K562 (cell line): Measurements from ENCODE around the gene MAGI2. TPM values are rescaled to one million over a fixed set of nuclear protein-coding genes. Genes with fewer than 3 reads are reported as not detected.

ENCODE experiments used
- ATAC-seq: fragments of 200-7000 bp; cut with Tn5 transposase; 3 replicates; pipeline ENCODE4 v1.9.1; 2020; ENCODE audit warnings: moderate library complexity
- BruUV-seq: library from RNA; stranded (reverse); fragments of 400-500 nt; replicated peaks from 2 replicates; lab custom pipeline; 2021; lab: Mats Ljungman, UMichigan
- CTCF ChIA-PET: fragments of 300-600 bp; formaldehyde crosslinking; extraction: SDS; loops from one replicate; lab custom pipeline; 2021; ENCODE audit warnings: low intra/inter-chr PET ratio; lab: Yijun Ruan, JAX
- POLR2A ChIA-PET: fragments of 300-600, 350-650 bp; sonication (Branson Sonifier 250); formaldehyde crosslinking; extraction: SDS; loops from one replicate; lab custom pipeline; 2021; ENCODE audit warnings: antibody characterized with exemption, inconsistent platforms; lab: Yijun Ruan, JAX
- DNase-seq, 4 experiments: peaks; one replicate each; pipeline versions ENCODE4 v3.0.0 to v3.0.0-alpha.2; 2011 to 2018; ENCODE audit warnings: low spot score in 3 of 4, mixed read lengths in 3 of 4; ENCODE audit errors: extremely low read depth in 1 of 4
- FAIRE-seq: peaks from 2 replicates; lab custom pipeline; 2011; peaks lifted over from hg19 to GRCh38; lab: Jason Lieb, UNC
- H2AFZ ChIP-seq: 2 replicates; pipeline ENCODE4 v1.6.0; 2011; ENCODE audit warnings: low read depth, low read length, control low read depth, inconsistent platforms
- H3K27ac ChIP-seq: fragments of 200-600 bp; 3 replicates; pipeline ENCODE4 v1.8.0; 2011; ENCODE audit warnings: low read depth, mild to moderate bottlenecking, control low read depth, inconsistent platforms, low read length, moderate library complexity, mixed read lengths; ENCODE audit errors: extremely low read depth
- H3K27me3 ChIP-seq, 2 experiments: fragments of 300-600 bp in 1 of 2; 2 replicates in 1 of 2; 3 replicates in 1 of 2; pipeline versions ENCODE4 v1.6.0 to v1.8.0; 2011; ENCODE audit warnings: inconsistent platforms in 2 of 2, low read length in 2 of 2, mild to moderate bottlenecking in 1 of 2, mixed read lengths in 1 of 2, moderate library complexity in 1 of 2; ENCODE audit not compliant: control insufficient read depth in 2 of 2, insufficient read depth in 2 of 2
- H3K36me3 ChIP-seq: fragments of 300-600 bp; 3 replicates; pipeline ENCODE4 v1.8.0; 2011; ENCODE audit warnings: mild to moderate bottlenecking, low read length, inconsistent platforms; ENCODE audit not compliant: control insufficient read depth, insufficient read depth
- H3K4me1 ChIP-seq, 2 experiments: fragments of 200-600 bp in 1 of 2; replicated peaks in 1 of 2; 2 replicates in 1 of 2; 3 replicates in 1 of 2; pipeline versions ENCODE4 v1.5.1 to v1.8.0; 2011; ENCODE audit warnings: inconsistent platforms in 2 of 2, low read length in 2 of 2, mild to moderate bottlenecking in 1 of 2, mixed read lengths in 1 of 2, moderate library complexity in 1 of 2; ENCODE audit not compliant: control insufficient read depth in 2 of 2, insufficient read depth in 2 of 2
- H3K4me2 ChIP-seq: 2 replicates; pipeline ENCODE4 v1.6.1; 2011; ENCODE audit warnings: low read length, control low read depth, inconsistent platforms, mixed read lengths; ENCODE audit not compliant: insufficient read depth
- H3K4me3 ChIP-seq: fragments of 200-600 bp; sonication (generic), shearing (Covaris generic); 2 replicates; pipeline ENCODE4 v1.5.1; 2016; ENCODE audit warnings: control low read depth, inconsistent platforms
- H3K79me2 ChIP-seq: fragments of 200-600 bp; 3 replicates; pipeline ENCODE4 v1.8.0; 2011; ENCODE audit warnings: low read length, inconsistent platforms; ENCODE audit not compliant: control insufficient read depth, insufficient read depth
- H3K9ac ChIP-seq, 2 experiments: 2 replicates each; pipeline versions ENCODE4 v1.6.0 to v1.6.1; 2011; ENCODE audit warnings: low read depth in 2 of 2, low read length in 2 of 2, control low read depth in 1 of 2, inconsistent platforms in 1 of 2, mild to moderate bottlenecking in 1 of 2, mixed read lengths in 1 of 2; ENCODE audit not compliant: insufficient read depth in 1 of 2
- H3K9me1 ChIP-seq: one replicate; pipeline ENCODE4 v1.6.0; 2011; ENCODE audit warnings: inconsistent platforms, mild to moderate bottlenecking, low read length, moderate library complexity; ENCODE audit not compliant: control insufficient read depth, insufficient read depth
- H3K9me3 ChIP-seq: replicated peaks from 2 replicates; pipeline ENCODE4 v1.5.1; 2011; ENCODE audit warnings: low read depth, low read length, inconsistent platforms; ENCODE audit not compliant: control insufficient read depth, insufficient read depth
- H4K20me1 ChIP-seq: replicated peaks from 2 replicates; pipeline ENCODE4 v1.6.1; 2011; ENCODE audit warnings: low read length, inconsistent platforms, mixed read lengths; ENCODE audit not compliant: control insufficient read depth, insufficient read depth
- CHCHD3 ChIP-seq: fragments of 250-450 bp; sonication (Bioruptor Pico); IDR thresholded peaks from 2 replicates; pipeline ENCODE4 v2.1.2; 2022; ENCODE audit warnings: mild to moderate bottlenecking
- ETS2 ChIP-seq: IDR thresholded peaks from 2 replicates; pipeline ENCODE4 v1.6.1; 2016; ENCODE audit warnings: borderline replicate concordance, missing genetic modification characterization, mild to moderate bottlenecking, moderate library complexity, missing compliant biosample characterization; ENCODE audit not compliant: poor library complexity, severe bottlenecking
- FOSL1 ChIP-seq: fragments of 200-800 bp; sonication (Bioruptor generic); conservative IDR thresholded peaks from 2 replicates; pipeline ENCODE4 v1.6.1; 2016; ENCODE audit warnings: missing genetic modification characterization, missing compliant biosample characterization
- GATAD2A ChIP-seq: fragments of 450-650 bp; IDR thresholded peaks from 2 replicates; pipeline ENCODE4 v1.6.1; 2017
- MAFK ChIP-seq: IDR thresholded peaks from 2 replicates; pipeline ENCODE4 v1.6.1; 2011; ENCODE audit warnings: low read length, improper control_type of control experiment
- NKRF ChIP-seq: fragments of 450-650 bp; IDR thresholded peaks from 2 replicates; pipeline ENCODE4 v1.6.1; 2016; ENCODE audit warnings: borderline replicate concordance
- PRMT5 ChIP-seq: sonication (generic); formaldehyde crosslinking; IDR thresholded peaks from 2 replicates; pipeline ENCODE4 v1.5.0; 2020; ENCODE audit warnings: missing genetic modification reagents
- ZMIZ1 ChIP-seq, 2 experiments: fragments of 150-350 bp in 1 of 2; IDR thresholded peaks; 2 replicates each; pipeline ENCODE4 v1.6.1; 2012 to 2016; ENCODE audit warnings: low read depth in 2 of 2, low read length in 2 of 2, mild to moderate bottlenecking in 1 of 2, moderate library complexity in 1 of 2
- ZNF23 ChIP-seq: fragments of 250-450 bp; sonication (Bioruptor Pico); IDR thresholded peaks from 2 replicates; pipeline ENCODE4 v1.4.0; 2020; ENCODE audit warnings: mild to moderate bottlenecking
- ZNF277 ChIP-seq: fragments of 250-450 bp; sonication (Bioruptor Pico); IDR thresholded peaks from 2 replicates; pipeline ENCODE4 v1.8.0; 2022; ENCODE audit warnings: inconsistent platforms, mild to moderate bottlenecking, moderate library complexity, borderline replicate concordance
- WGBS: fragments of 100-300 bp; shearing (Covaris generic); methylation state at CpG from one replicate; pipeline ENCODE4 v1.1.6; 2016; ENCODE audit warnings: low coverage, mixed read lengths; ENCODE audit not compliant: insufficient coverage; ENCODE audit errors: missing lambda C conversion rate; 5-methylcytosine and 5-hydroxymethylcytosine counted together
- in situ Hi-C: fragments of 300-500 bp; cut with MboI; formaldehyde crosslinking; loops from 4 replicates; pipeline ENCODE4 v1.15.0; 2018; ENCODE audit warnings: inconsistent platforms, mixed read lengths
- intact Hi-C: fragments of 100-400 bp; cut with micrococcal nuclease; formaldehyde crosslinking; loops from 2 replicates; pipeline ENCODE4 v1.14.2; 2022
- polyA plus RNA-seq, 8 experiments: library from polyadenylated mRNA; depleted of rRNA in 4 of 8; stranded (reverse) in 5 of 8; unstranded in 3 of 8; fragments of >200 nt; fragmentation: Nextera tagmentation in 2 of 8; fragmentation: Illumina TruSeq in 1 of 8; extraction: Ambion mirVana in 2 of 8; extraction: Trizol in 1 of 8; gene quantifications; 2 replicates each; pipeline versions ENCODE4 v1.2.1 to v1.2.3, GENCODE V29; 2011 to 2014; ENCODE audit warnings: inconsistent platforms in 1 of 8, missing spikeins in 1 of 8
- total RNA-seq, 7 experiments: library from RNA; depleted of rRNA in 6 of 7; stranded (reverse); fragments of >200 nt in 6 of 7; fragmentation: Illumina TruSeq in 2 of 7; extraction: Trizol in 2 of 7; gene quantifications; 2 replicates each; pipeline versions ENCODE4 v1.2.1 to v1.2.3, GENCODE V29; 2011 to 2021; ENCODE audit warnings: low replicate concordance in 1 of 7

Gene MAGI2
- total and polyA plus RNA-seq, 9 of the 15 experiments (the other 6 are each of a cell fraction or from before 2014, with no cell fraction given): 0.27 to 1.4 (median 0.70) TPM

GRCh38 chr7:78499283-78499682 is 954.2 kb downstream of the MAGI2 start (continued):
- no peak for TF ChIP-seq ETS2 (tag)

GRCh38 chr7:78497728-78498427 is 955.6 kb downstream of the MAGI2 start:
- H3K4me1 ChIP-seq: no peaks in the 10 kb centered on the region
- no peak for TF ChIP-seq NKRF
- no peak for TF ChIP-seq CHCHD3 (CRISPR knock-in tag)
- no peak for TF ChIP-seq ZNF23 (CRISPR knock-in tag)
- no peak for TF ChIP-seq ZMIZ1 (IDR thresholded peaks at IDR 0.05; ENCODE audit: low read depth in 2 of 2, low read length in 2 of 2)
- TF ChIP-seq MAFK: peak; percentile 33; the same call in 1 of the 2 replicates
- TF ChIP-seq PRMT5 (CRISPR knock-in tag): no peak
- no peak for TF ChIP-seq GATAD2A
- TF ChIP-seq ZNF277 (CRISPR knock-in tag): no peak
- TF ChIP-seq FOSL1 (tag): no peak

More at GRCh38 chr7:78497728-78498427, 955.6 kb downstream of the MAGI2 start:
- no peak overlapping the region for H3K27ac ChIP-seq
- in situ Hi-C loops (no loop called here), intact Hi-C loops (no loop called here)
- FAIRE-seq: no peak
- no peaks in the 10 kb centered on the region for H3K79me2 ChIP-seq
- H3K27me3 ChIP-seq: no peaks in the 10 kb centered on the region
- no peaks in the 10 kb centered on the region for H3K9me3 ChIP-seq
- no peak overlapping the region for H3K4me3 ChIP-seq
- ATAC-seq: no peak
- DNase-seq: no peak
- no TSS peak for BruUV-seq
- POLR2A ChIA-PET: no interaction called here
- CTCF ChIA-PET: no interaction called here
- no peaks in the 10 kb centered on the region for H3K9me1 ChIP-seq
- no peak overlapping the region for H2AFZ ChIP-seq
- no peak overlapping the region for H3K4me2 ChIP-seq
- no peaks in the 10 kb centered on the region for H4K20me1 ChIP-seq
- no peaks in the 10 kb centered on the region for H3K36me3 ChIP-seq
- WGBS: 4% methylated on average over 4 of the region's 4 CpGs
- H3K9ac ChIP-seq: no peak overlapping the region
